ENCODE measurements around the gene ZNF106. TPM values are rescaled to one million over a fixed set of nuclear protein-coding genes. Genes with fewer than 3 reads are reported as not detected.

Gene ZNF106
- total RNA-seq, 1 experiment from 2014 or later: 64.3 TPM

DNA sequence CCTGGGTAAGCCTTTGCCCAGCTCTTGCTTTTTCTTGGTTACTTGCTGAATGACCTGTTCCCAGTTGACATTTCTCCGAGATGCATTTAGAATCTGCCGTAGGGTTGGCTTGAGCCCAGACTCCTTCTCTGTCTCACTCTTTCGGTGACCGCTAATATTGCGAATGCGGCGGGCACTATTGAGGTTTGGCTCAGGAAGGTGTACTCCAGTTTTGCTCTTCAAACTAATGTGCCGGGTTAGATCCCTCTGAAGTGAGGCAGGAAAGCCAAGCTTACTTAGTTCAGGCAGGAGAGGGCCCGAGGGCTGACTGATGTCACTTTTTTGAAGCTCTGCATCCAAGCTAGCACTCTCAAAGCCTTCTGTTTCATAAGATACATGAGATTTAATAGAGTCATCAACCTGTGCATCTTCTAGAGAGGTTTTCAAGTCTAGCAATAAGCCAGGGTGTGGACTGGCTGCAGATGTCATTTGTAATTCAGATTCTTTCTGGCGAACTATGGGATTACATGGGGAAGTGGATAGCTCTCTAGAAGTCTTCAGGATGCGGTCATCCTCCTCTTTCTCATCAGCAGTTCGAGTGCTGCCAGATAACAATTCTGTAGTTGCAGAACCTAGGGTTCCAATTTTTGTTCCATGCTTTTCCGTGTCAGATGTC is 41.0 kb downstream of the ZNF106 start:
- Histone ChIP-seq H3K27me3 (ENCODE audit: control insufficient read depth, insufficient read depth, low read length) (no peaks in the 10 kb centered on the region), H3K27ac (ENCODE audit: low read length) (no peak overlapping the region), H3K36me3 (ENCODE audit: control insufficient read depth, insufficient read depth, low read length) (no peaks in the 10 kb centered on the region), H3K4me1 (ENCODE audit: control insufficient read depth, insufficient read depth, low read length) (no peaks in the 10 kb centered on the region), H3K4me3 (ENCODE audit: low read depth in 2 of 2, low read length in 2 of 2) (no peak overlapping the region), H3K9me3 (ENCODE audit: control insufficient read depth, insufficient read depth, low read depth, low read length) (no peaks in the 10 kb centered on the region)
- CTCF ChIA-PET: no interaction called here
- ATAC-seq: no peak
- intact Hi-C loops (cut with micrococcal nuclease; ENCODE audit: unreplicated experiment) (no loop called here), in situ Hi-C loops (cut with HindIII; ENCODE audit: low pct_unique_long_range_greater_than_20kb, low sequenced_read_pairs) (no loop called here)
- TF ChIP-seq, protein P1, sequence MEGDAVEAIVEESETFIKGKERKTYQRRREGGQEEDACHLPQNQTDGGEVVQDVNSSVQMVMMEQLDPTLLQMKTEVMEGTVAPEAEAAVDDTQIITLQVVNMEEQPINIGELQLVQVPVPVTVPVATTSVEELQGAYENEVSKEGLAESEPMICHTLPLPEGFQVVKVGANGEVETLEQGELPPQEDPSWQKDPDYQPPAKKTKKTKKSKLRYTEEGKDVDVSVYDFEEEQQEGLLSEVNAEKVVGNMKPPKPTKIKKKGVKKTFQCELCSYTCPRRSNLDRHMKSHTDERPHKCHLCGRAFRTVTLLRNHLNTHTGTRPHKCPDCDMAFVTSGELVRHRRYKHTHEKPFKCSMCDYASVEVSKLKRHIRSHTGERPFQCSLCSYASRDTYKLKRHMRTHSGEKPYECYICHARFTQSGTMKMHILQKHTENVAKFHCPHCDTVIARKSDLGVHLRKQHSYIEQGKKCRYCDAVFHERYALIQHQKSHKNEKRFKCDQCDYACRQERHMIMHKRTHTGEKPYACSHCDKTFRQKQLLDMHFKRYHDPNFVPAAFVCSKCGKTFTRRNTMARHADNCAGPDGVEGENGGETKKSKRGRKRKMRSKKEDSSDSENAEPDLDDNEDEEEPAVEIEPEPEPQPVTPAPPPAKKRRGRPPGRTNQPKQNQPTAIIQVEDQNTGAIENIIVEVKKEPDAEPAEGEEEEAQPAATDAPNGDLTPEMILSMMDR (IDR thresholded peaks at IDR 0.05): no peak
- TF ChIP-seq, protein P2, sequence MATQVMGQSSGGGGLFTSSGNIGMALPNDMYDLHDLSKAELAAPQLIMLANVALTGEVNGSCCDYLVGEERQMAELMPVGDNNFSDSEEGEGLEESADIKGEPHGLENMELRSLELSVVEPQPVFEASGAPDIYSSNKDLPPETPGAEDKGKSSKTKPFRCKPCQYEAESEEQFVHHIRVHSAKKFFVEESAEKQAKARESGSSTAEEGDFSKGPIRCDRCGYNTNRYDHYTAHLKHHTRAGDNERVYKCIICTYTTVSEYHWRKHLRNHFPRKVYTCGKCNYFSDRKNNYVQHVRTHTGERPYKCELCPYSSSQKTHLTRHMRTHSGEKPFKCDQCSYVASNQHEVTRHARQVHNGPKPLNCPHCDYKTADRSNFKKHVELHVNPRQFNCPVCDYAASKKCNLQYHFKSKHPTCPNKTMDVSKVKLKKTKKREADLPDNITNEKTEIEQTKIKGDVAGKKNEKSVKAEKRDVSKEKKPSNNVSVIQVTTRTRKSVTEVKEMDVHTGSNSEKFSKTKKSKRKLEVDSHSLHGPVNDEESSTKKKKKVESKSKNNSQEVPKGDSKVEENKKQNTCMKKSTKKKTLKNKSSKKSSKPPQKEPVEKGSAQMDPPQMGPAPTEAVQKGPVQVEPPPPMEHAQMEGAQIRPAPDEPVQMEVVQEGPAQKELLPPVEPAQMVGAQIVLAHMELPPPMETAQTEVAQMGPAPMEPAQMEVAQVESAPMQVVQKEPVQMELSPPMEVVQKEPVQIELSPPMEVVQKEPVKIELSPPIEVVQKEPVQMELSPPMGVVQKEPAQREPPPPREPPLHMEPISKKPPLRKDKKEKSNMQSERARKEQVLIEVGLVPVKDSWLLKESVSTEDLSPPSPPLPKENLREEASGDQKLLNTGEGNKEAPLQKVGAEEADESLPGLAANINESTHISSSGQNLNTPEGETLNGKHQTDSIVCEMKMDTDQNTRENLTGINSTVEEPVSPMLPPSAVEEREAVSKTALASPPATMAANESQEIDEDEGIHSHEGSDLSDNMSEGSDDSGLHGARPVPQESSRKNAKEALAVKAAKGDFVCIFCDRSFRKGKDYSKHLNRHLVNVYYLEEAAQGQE (IDR thresholded peaks at IDR 0.05; ENCODE audit: insufficient read depth in 1 of 2, low read depth in 2 of 2, low read length in 1 of 2): no peak
- no peak for TF ChIP-seq POLR2AphosphoS5 (IDR thresholded peaks at IDR 0.05; ENCODE audit: low read depth, low read length)
- TF ChIP-seq TCF7L2 (IDR thresholded peaks at IDR 0.05; ENCODE audit: low read depth, low read length): no peak
- TF ChIP-seq SIN3A (IDR thresholded peaks at IDR 0.05; ENCODE audit: borderline replicate concordance, insufficient read depth, low read depth, low read length): no peak
- POLR2A ChIA-PET: no interaction called here
- DNase-seq (ENCODE audit: low read depth, low spot score): no peak
- no TSS peak for BruUV-seq (replicated peaks)

DNA sequence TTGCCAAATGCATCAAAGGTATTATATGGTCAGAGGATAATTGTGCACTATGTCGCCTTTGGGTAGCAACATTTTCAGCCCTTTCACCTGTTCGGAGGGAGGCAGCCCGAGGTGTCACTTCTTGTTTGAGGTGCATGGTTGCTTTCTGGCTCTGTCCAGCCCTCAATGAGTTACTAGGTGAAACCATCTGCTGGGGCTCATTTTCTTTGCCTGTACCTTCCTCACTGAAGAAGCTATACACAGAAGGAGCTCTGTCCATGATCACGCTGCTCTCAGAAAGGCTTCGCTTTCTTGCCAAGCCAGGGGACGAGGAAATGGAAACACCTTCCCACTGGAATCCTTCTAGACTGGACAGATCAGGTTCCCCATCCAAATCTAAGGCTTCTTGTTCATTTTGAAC is 42.7 kb downstream of the ZNF106 start:
- no peak for DNase-seq (ENCODE audit: low read depth, low spot score)
- in situ Hi-C loops (cut with HindIII; ENCODE audit: low pct_unique_long_range_greater_than_20kb, low sequenced_read_pairs): no loop called here
- no peak for ATAC-seq
- ChIA-PET POLR2A (no interaction called here), CTCF (no interaction called here)
- Histone ChIP-seq H3K27ac (ENCODE audit: low read length) (no peak overlapping the region), H3K36me3 (ENCODE audit: control insufficient read depth, insufficient read depth, low read length) (no peaks in the 10 kb centered on the region), H3K27me3 (ENCODE audit: control insufficient read depth, insufficient read depth, low read length) (no peaks in the 10 kb centered on the region), H3K4me1 (ENCODE audit: control insufficient read depth, insufficient read depth, low read length) (no peaks in the 10 kb centered on the region), H3K4me3 (ENCODE audit: low read depth in 2 of 2, low read length in 2 of 2) (no peak overlapping the region), H3K9me3 (ENCODE audit: control insufficient read depth, insufficient read depth, low read depth, low read length) (no peaks in the 10 kb centered on the region)
- TF ChIP-seq, protein P1 (IDR thresholded peaks at IDR 0.05): no peak
- TF ChIP-seq SIN3A (IDR thresholded peaks at IDR 0.05; ENCODE audit: borderline replicate concordance, insufficient read depth, low read depth, low read length) (no peak), POLR2AphosphoS5 (IDR thresholded peaks at IDR 0.05; ENCODE audit: low read depth, low read length) (no peak), TCF7L2 (IDR thresholded peaks at IDR 0.05; ENCODE audit: low read depth, low read length) (no peak)
- TF ChIP-seq, protein P2 (IDR thresholded peaks at IDR 0.05; ENCODE audit: insufficient read depth in 1 of 2, low read depth in 2 of 2, low read length in 1 of 2): no peak
- intact Hi-C loops (cut with micrococcal nuclease; ENCODE audit: unreplicated experiment): no loop called here
- BruUV-seq (replicated peaks): no TSS peak
